ENCODE measurements around the gene HDGF.

DNA sequence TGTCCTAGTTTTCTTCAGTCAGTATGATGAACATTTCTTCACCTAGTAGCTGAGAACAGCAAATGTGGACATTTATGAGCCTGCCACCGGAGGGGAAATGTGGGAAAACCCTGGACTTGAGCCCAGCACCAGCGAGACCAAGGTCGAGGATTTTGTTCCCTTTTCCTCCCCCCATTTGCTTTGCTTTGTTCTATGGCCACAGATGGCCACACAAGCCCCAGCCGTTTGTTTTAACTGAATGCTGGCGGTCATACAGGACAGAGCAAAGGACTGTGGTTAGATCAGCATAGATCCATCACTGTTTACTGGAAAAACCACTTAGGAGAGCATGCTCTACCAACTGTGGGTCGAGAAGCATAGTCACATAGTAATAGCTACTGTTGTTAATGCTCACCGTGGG, 44.3 kb upstream of the HDGF start:
- TF ChIP-seq, protein P1, sequence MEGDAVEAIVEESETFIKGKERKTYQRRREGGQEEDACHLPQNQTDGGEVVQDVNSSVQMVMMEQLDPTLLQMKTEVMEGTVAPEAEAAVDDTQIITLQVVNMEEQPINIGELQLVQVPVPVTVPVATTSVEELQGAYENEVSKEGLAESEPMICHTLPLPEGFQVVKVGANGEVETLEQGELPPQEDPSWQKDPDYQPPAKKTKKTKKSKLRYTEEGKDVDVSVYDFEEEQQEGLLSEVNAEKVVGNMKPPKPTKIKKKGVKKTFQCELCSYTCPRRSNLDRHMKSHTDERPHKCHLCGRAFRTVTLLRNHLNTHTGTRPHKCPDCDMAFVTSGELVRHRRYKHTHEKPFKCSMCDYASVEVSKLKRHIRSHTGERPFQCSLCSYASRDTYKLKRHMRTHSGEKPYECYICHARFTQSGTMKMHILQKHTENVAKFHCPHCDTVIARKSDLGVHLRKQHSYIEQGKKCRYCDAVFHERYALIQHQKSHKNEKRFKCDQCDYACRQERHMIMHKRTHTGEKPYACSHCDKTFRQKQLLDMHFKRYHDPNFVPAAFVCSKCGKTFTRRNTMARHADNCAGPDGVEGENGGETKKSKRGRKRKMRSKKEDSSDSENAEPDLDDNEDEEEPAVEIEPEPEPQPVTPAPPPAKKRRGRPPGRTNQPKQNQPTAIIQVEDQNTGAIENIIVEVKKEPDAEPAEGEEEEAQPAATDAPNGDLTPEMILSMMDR (IDR thresholded peaks at IDR 0.05), result no peak
- TF ChIP-seq POLR2A (IDR thresholded peaks at IDR 0.05), result no peak

All from body of pancreas (tissue), 4 donors.